GM04503 (cell line): ENCODE measurements around the gene ZW10.
"Not testable (repeated sequence)": the region's sequence is repeated elsewhere in the genome, so short reads cannot be mapped to it uniquely, and the experiment has no call there.

Source experiments
- DNase-seq: peaks from one replicate; pipeline ENCODE4 v3.0.0-alpha.2; 2012; ENCODE audit warnings: low read depth

ZW10 gene

GRCh38 chr11:113752932-113753331 is 20.6 kb downstream of the ZW10 start:
- no peak for DNase-seq

- no peak for DNase-seq
These were observed 37.2 kb downstream of the ZW10 start for GRCh38 chr11:113736323-113736722.

- DNase-seq, result no peak
These were observed 41.4 kb downstream of the ZW10 start for GRCh38 chr11:113732092-113732491.

GRCh38 chr11:113730887-113731726 is 42.4 kb downstream of the ZW10 start:
- peak; percentile 16 for DNase-seq

GRCh38 chr11:113729456-113729855 is 44.0 kb downstream of the ZW10 start:
- no peak for DNase-seq

GRCh38 chr11:113728814-113729213 is 44.7 kb downstream of the ZW10 start:
- no peak for DNase-seq

GRCh38 chr11:113725913-113726312 is 47.6 kb downstream of the ZW10 start:
- no peak for DNase-seq

GRCh38 chr11:113725407-113725806 is 48.1 kb downstream of the ZW10 start:
- DNase-seq, result no peak

GRCh38 chr11:113724778-113725177 is 48.7 kb downstream of the ZW10 start:
- DNase-seq, result no peak

- no peak for DNase-seq
These were observed 49.7 kb downstream of the ZW10 start for GRCh38 chr11:113723787-113724186.

- no peak for DNase-seq
These were observed 50.6 kb downstream of the ZW10 start for GRCh38 chr11:113722934-113723333.

- no peak for DNase-seq
These were observed 51.3 kb downstream of the ZW10 start for GRCh38 chr11:113722221-113722620.

GRCh38 chr11:113721462-113722066 is 51.9 kb downstream of the ZW10 start:
- peak; percentile 11 for DNase-seq

- DNase-seq, result not testable (repeated sequence)
These were observed 53.0 kb downstream of the ZW10 start for GRCh38 chr11:113720478-113720877.

- DNase-seq, result no peak
These were observed 57.4 kb downstream of the ZW10 start for GRCh38 chr11:113715882-113716625.

GRCh38 chr11:113715273-113715672 is 58.2 kb downstream of the ZW10 start:
- no peak for DNase-seq

GRCh38 chr11:113710989-113711388 is 62.5 kb downstream of the ZW10 start:
- no peak for DNase-seq

GRCh38 chr11:113705871-113706655 is 67.4 kb downstream of the ZW10 start, which contains the start of gene TMPRSS5:
Gene TMPRSS5 (minus strand): TSS chr11:113706308. CDS start chr11:113706224, 84 bp downstream.
- DNase-seq, result no peak

- DNase-seq, result not testable (repeated sequence)
These were observed 69.9 kb downstream of the ZW10 start for GRCh38 chr11:113703551-113703950.

- DNase-seq, result no peak
These were observed 72.0 kb downstream of the ZW10 start for GRCh38 chr11:113701491-113701890.

GRCh38 chr11:113698515-113698914 is 75.0 kb downstream of the ZW10 start:
- DNase-seq, result no peak
